DOHH2 (cell line): ENCODE data around the gene KCTD1.

Experiments
- H3F3A ChIP-seq: fragments of 200-600 bp; sonication (generic), shearing (Covaris generic); 2 replicates; pipeline ENCODE4 v1.6.0; 2016; ENCODE audit warnings: antibody characterized with exemption, mild to moderate bottlenecking; ENCODE audit not compliant: control insufficient read depth, insufficient read depth
- H3K27ac ChIP-seq: fragments of 200-600 bp; sonication (generic); 2 replicates; pipeline ENCODE4 v1.5.1; 2014; ENCODE audit warnings: low read depth, mild to moderate bottlenecking, low read length, moderate library complexity
- H3K27me3 ChIP-seq: fragments of 200-600 bp; sonication (generic); 2 replicates; pipeline ENCODE4 v1.6.1; 2014; ENCODE audit warnings: mild to moderate bottlenecking, low read length, mixed read lengths; ENCODE audit not compliant: control insufficient read depth
- H3K36me3 ChIP-seq: fragments of 200-600 bp; sonication (generic); 2 replicates; pipeline ENCODE4 v1.6.1; 2014; ENCODE audit warnings: mild to moderate bottlenecking, low read length, moderate library complexity, mixed read lengths; ENCODE audit not compliant: control insufficient read depth
- H3K4me1 ChIP-seq: fragments of 200-600 bp; sonication (generic); 2 replicates; pipeline ENCODE4 v1.6.1; 2014; ENCODE audit warnings: mild to moderate bottlenecking, low read length, mixed read lengths; ENCODE audit not compliant: control insufficient read depth
- H3K4me2 ChIP-seq: fragments of 200-600 bp; sonication (generic); 2 replicates; pipeline ENCODE4 v1.6.0; 2014; ENCODE audit warnings: mild to moderate bottlenecking, low read length, moderate library complexity
- H3K4me3 ChIP-seq: fragments of 200-600 bp; sonication (generic); 2 replicates; pipeline ENCODE4 v1.5.1; 2014; ENCODE audit warnings: mild to moderate bottlenecking, low read length, mixed read lengths
- H3K79me2 ChIP-seq: fragments of 200-600 bp; sonication (generic); 2 replicates; pipeline ENCODE4 v1.6.1; 2014; ENCODE audit warnings: mild to moderate bottlenecking, low read length, mixed read lengths; ENCODE audit not compliant: control insufficient read depth
- H3K9me2 ChIP-seq: fragments of 200-600 bp; sonication (generic); replicated peaks from 2 replicates; pipeline ENCODE4 v1.6.1; 2014; ENCODE audit warnings: mild to moderate bottlenecking, low read length, mixed read lengths; ENCODE audit not compliant: control insufficient read depth
- H3K9me3 ChIP-seq: fragments of 200-600 bp; sonication (generic); 2 replicates; pipeline ENCODE4 v1.6.1; 2014; ENCODE audit warnings: antibody characterized with exemption, low read length, mixed read lengths; ENCODE audit not compliant: control insufficient read depth, insufficient read depth
- H4K20me1 ChIP-seq: fragments of 200-600 bp; sonication (generic); 2 replicates; pipeline ENCODE4 v1.6.0; 2014; ENCODE audit warnings: low read depth, mild to moderate bottlenecking, antibody characterized with exemption, low read length, moderate library complexity; ENCODE audit not compliant: control insufficient read depth, insufficient read depth
- CTCF ChIP-seq: fragments of 200-600 bp; sonication (generic); IDR thresholded peaks from one replicate; pipeline ENCODE4 v1.5.1; 2014; ENCODE audit warnings: antibody characterized with exemption, mild to moderate bottlenecking, low read depth, low read length; ENCODE audit not compliant: poor library complexity, severe bottlenecking
- EZH2phosphoT487 ChIP-seq: fragments of 200-600 bp; sonication (generic); IDR thresholded peaks from 2 replicates; pipeline ENCODE4 v1.6.1; 2017; ENCODE audit warnings: borderline replicate concordance, mild to moderate bottlenecking, antibody characterized with exemption, low read length, moderate library complexity, mixed read lengths

KCTD1 gene

GRCh38 chr18:26432651-26433424 is 115.5 kb downstream of the KCTD1 start:
- Histone ChIP-seq H3K4me3 (no peak overlapping the region), H3K79me2 (no peaks in the 10 kb centered on the region), H3K36me3 (no peaks in the 10 kb centered on the region), H3K27me3 (no peaks in the 10 kb centered on the region), H3F3A (no peaks in the 10 kb centered on the region), H3K27ac (no peak overlapping the region), H3K4me2 (no peak overlapping the region), H3K4me1 (no peaks in the 10 kb centered on the region), H3K9me3 (no peaks in the 10 kb centered on the region), H3K9me2 (no peaks in the 10 kb centered on the region), H4K20me1 (no peaks in the 10 kb centered on the region)
- TF ChIP-seq CTCF (no peak), EZH2phosphoT487 (no peak)

- no peak overlapping the region for H3K27ac ChIP-seq
- H3K79me2 ChIP-seq = no peaks in the 10 kb centered on the region
- no peak for TF ChIP-seq EZH2phosphoT487
- H3K9me3 ChIP-seq = no peaks in the 10 kb centered on the region
- H3F3A ChIP-seq = no peaks in the 10 kb centered on the region
- no peak overlapping the region for H3K4me3 ChIP-seq
- no peaks in the 10 kb centered on the region for H3K36me3 ChIP-seq
- no peaks in the 10 kb centered on the region for H3K9me2 ChIP-seq
- H4K20me1 ChIP-seq = no peaks in the 10 kb centered on the region
- no peaks in the 10 kb centered on the region for H3K27me3 ChIP-seq
- no peaks in the 10 kb centered on the region for H3K4me1 ChIP-seq
- H3K4me2 ChIP-seq = no peak overlapping the region
Observed at GRCh38 chr18:26429535-26430226, 118.7 kb downstream of the KCTD1 start.

GRCh38 chr18:26425148-26425531 is 123.2 kb downstream of the KCTD1 start:
- H3K27ac ChIP-seq = no peak overlapping the region
- TF ChIP-seq CTCF (no peak), EZH2phosphoT487 (no peak)
- H3K27me3 ChIP-seq = no peaks in the 10 kb centered on the region
- H3K79me2 ChIP-seq = no peaks in the 10 kb centered on the region
- H3K4me1 ChIP-seq = no peaks in the 10 kb centered on the region
- no peaks in the 10 kb centered on the region for H3K36me3 ChIP-seq
- H3K9me2 ChIP-seq = no peaks in the 10 kb centered on the region
- no peaks in the 10 kb centered on the region for H3F3A ChIP-seq
- no peaks in the 10 kb centered on the region for H4K20me1 ChIP-seq
- no peak overlapping the region for H3K4me2 ChIP-seq
- H3K9me3 ChIP-seq = no peaks in the 10 kb centered on the region
- H3K4me3 ChIP-seq = no peak overlapping the region

GRCh38 chr18:26424428-26425147 is 123.8 kb downstream of the KCTD1 start:
- Histone ChIP-seq H3K9me2 (no peaks in the 10 kb centered on the region), H3K4me3 (no peak overlapping the region), H4K20me1 (no peaks in the 10 kb centered on the region), H3K4me2 (no peak overlapping the region), H3K36me3 (no peaks in the 10 kb centered on the region), H3K4me1 (no peaks in the 10 kb centered on the region), H3K27me3 (no peaks in the 10 kb centered on the region), H3K9me3 (no peaks in the 10 kb centered on the region), H3K27ac (no peak overlapping the region), H3F3A (no peaks in the 10 kb centered on the region), H3K79me2 (no peaks in the 10 kb centered on the region)
- TF ChIP-seq CTCF (no peak), EZH2phosphoT487 (no peak)
